T-helper 2 cell treated with Interferon-gamma antibody and Interleukin-4, amounts not matched to agents 100 ng/mL and 5 ng/mL, for 36 hours (primary cell): ENCODE data around the gene C11orf24. TPM values are rescaled to one million over a fixed set of nuclear protein-coding genes. Genes with fewer than 3 reads are reported as not detected.

ENCODE experiments used
- intact Hi-C: fragments of 100-400 bp; cut with micrococcal nuclease; formaldehyde crosslinking; loops from one replicate; pipeline ENCODE4 v1.15.1; 2023
- total RNA-seq: library from RNA; stranded (reverse); gene quantifications from 2 replicates; pipeline ENCODE4 v1.2.3, GENCODE V29; 2022

C11orf24 gene
- 23.0 and 25.7 TPM in 2 replicates for total RNA-seq

DNA sequence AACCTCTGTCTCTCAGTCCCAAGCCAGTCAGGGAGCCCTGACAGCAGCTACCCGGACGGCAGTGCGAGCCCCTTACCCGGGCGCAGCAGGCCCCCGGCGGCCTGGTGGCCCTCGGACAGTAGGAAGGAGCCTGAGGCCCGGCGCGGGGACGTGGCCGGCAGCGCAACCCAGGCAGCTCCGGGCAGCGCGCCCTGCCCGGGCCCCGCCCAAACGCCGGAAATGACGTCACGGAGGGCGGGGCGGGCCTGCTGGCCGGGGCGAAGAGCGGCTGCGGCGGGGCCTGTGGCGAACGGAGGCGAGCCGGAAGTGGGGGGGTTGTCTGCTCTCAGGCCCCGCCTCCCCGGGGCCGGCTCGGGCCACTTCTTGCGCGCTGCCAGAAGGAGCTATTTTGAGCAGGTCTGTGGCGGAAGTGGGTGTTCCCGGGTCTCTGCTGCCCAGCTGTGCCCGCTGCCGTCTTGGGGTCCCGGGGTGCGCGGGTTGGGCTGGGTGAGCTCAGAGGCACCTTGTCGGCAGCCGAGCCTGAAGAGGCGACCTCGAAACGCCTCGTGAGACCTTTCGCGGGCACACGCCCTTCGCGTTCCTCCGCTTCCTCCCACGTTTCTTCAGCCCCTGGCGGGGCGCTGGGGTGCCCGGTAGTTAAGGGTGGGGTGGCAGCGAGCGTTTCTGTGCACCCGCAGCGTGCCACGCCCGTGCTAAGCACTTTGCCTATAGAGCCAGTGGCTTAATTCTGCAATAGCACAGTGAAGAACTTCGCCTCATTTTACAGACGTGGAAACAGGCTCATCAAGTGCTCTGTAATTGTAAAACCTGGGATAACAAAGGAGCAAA lies at the start of gene C11orf24:
TSS of gene C11orf24 (minus strand) at position 193 of the 828 bp plus-strand sequence. CDS start 8,206 bp downstream, outside the sequence.
- intact Hi-C loops = loop anchor here (1.0 to 10.0 kb wide), 4 partner anchors 10 to 188 kb away; partner anchors contain the start of genes KMT5B and PPP6R3

DNA sequence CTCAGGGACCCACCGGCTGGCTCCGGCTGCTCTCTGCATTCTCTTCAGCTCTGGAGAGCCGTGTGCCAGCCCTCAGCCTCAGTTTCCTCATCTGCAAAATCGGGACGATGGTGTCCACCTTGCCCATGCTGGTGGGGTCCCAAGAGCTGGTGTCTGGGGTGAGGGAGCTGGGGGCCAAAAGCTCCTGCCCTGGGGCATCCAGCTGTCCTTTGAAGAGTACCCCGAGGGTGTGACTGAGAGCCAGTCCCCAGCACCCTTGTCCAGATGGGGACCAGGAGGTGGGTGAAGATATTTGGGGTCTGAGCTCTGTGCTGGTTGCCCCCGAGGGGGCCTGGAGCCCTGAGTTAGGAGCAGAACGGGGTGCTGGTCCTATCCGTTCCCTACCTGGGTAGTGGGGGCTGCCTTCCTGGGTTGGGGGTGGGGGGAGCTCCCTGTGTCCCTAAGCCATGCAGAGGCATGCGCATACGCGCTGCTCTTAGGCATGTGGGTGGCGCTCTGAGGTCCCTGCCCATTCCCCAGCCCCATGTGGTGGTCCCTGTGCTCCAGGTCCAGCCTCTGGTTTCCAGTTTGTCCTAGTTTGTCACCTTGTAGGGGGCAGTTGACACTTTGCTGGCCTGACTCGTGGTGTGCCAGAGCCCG lies 45.5 kb upstream of the C11orf24 start:
- intact Hi-C loops = no loop called here

DNA sequence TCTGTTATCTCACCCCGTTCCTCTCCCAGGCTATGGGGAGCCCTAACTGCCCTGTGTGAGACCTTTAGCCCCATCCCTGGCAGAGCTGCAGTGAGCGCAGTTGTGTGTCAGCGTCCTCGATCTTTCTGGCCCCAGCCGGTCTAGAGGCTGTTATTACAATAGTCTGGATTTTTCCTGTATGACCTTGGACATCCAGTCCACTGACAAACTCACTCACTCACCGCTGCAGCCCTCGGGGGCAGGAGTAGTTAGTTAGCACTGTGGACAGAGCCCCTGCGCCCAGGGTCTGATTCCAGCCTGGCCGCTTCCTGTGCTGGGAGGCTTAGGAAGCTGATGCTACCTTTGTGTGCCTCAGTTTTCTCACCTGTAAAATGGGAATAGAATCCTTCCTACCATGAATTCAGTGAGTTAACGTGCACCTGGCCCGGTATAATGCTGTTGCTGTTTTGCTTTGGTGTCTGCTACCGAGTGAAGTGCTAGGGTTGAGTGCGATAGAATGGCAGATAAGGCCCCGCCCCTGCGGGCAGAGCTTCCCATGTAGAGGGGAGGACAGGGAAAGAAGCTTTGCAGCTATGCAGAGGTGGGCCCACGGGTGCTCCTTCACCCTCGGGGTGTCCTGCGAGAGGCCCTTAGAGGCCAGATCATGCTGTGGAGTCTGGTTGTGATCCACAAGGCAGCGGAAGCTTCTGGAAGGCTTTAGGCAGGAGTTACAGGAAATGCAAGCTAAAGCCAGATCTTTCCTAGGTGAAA lies 43.6 kb upstream of the C11orf24 start:
- intact Hi-C loops = no loop called here

DNA sequence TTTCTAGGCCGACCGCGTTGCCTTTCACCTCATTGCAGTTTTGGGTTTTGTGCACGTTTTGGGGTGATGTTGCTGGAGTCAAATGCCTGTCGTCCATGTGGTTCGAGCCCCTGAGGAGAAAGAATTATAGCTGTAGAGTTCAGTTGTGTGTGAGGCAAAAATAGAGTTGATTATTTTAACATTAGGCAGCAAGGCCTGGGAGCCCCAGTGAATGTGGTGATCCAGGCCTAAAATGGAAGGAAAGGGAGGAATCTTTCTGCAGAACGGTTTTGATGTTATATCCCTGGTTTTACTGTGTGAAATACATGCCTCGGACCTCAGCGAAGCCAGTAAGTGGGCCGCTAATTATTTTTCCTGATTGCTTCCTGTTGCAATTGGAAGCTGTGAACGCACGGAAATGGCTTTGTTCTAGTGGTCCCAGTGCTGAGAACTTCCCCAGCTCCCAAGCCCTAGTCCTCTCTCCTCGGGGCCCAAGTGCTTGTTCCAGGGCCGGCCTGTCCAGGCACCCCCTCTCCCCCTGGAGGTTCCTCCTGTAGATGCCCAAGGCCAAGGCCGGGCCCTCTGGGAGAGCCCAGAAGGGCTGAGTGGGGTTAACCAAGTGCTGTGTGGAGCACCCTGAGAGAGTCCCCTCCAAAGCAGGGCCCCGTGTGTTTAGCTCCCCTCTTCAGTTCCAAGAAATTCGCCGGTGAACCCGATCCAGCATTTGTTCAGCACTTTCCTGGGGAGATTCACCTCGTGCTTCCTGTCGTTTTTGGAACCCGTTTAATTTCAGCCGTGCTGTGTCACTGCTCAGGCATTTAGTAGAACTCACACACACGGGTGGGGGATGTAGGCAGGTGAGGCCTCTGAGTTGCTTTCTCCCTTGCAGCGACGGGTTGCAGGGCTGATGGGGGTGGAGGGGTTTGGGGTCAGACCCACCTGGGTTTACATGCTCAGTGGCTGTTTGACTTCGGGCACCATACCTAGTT lies 42.7 kb upstream of the C11orf24 start:
- intact Hi-C loops = loop anchor here (5.0 kb wide), 1 partner anchor 68 kb away; no protein-coding TSS in a partner anchor

DNA sequence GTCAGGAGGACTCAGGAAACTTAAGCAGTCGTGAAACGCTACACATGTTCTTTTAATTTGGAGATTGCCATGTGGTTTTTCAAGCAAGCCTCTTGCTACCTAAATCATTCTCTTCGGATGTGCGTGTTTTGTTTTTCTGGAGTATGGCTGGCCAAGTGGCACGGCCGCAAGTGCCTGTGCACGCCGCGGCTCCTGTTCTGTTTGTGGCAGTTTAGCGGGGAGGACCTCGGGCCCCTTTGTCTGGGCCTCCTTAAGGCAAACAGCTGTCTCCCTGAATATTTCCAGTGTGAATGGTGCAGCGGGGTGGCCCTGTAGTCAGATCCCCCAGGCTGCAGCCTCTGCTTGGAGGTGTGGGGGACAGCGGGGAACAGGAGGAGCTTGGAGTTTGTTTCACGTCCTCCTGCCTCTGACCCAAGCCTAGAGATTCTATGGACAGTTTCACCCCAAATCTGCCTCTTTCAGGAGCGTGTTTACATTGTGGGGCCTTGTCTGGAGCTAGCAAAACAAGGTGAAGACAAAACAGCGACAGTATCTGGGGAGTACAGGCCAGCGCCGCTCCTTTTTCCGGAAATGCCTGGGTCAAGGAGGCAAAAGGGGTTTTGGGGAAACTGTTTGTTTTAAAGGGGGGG lies 41.9 kb upstream of the C11orf24 start:
- intact Hi-C loops = loop anchor here (5.0 kb wide), 1 partner anchor 69 kb away; no protein-coding TSS in a partner anchor

DNA sequence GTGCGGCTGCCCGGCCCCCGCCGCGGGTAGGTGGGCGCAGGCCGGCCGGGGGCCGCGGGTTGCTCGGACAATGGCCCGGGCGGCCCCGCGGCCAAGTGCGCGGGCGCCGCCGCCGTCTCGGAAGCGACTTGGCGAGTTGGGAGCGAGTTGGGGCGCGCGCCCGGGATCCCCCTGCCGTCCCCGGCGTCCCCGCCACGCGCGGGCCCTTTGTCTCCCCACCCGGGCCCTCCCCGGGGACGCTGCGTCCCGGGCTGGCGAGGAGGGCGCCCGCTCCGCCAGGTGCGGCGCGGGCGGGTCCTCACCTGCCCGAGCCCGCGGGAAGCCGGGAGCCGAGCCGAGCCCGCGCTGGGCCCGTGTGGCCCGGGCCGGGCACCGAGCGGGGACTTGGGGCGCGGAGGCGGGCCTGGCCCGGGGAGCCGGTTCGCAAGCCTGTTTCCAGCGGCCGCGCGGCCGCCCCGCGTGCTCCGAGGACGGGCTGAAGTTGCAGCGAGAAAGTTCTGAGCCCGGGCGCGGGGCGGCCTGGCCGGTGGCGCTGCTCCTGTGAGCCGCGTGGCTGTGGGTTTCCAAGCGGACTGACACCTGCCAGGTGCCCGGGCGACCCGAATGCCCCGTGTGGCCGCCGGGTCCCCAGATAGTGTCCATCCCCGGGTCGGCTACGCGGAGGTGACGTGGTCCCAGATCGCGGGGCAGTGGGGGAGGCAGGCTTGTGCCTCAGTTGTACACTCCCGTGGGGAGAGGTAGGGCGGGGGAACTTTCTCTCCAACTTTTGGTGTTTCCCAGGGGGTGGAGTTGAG lies 41.2 kb upstream of the C11orf24 start:
- intact Hi-C loops = loop anchor here (5.0 kb wide), 1 partner anchor 69 kb away; no protein-coding TSS in a partner anchor

DNA sequence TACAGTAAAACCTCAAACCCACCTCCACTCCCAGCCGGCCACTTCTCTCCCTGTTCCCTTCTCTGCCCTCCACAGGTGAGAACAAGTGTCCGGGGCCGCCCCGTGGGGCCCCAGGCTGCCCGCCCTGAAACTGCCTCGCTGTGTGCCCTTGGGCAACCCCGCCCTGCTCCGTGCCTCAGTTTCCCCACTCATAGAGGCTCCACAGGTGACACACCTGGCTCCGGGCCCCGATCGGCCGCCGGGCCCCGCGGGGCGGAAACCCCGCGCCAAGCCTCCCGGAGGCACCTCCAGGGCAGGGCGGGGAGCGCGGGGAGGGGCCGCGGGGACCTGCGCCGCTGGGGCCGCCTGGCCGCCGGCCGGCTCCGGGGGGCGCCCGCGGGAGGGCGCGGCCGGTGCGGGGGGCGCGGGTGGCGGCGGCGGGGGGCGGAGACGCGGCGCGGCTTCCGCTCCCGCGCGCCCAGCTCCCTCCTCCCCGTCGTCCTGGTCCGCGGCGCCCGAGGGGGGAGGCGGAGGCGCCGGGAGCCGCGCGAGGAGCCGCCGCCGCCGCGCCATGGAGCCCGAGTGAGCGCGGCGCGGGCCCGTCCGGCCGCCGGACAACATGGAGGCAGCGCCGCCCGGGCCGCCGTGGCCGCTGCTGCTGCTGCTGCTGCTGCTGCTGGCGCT lies 40.5 kb upstream of the C11orf24 start, which contains the start of gene LRP5:
TSS of gene LRP5 (plus strand) at position 475 of the 663 bp plus-strand sequence. CDS start at position 599, 124 bp downstream.
- intact Hi-C loops = loop anchor here (5.0 kb wide), 1 partner anchor 70 kb away; no protein-coding TSS in a partner anchor

DNA sequence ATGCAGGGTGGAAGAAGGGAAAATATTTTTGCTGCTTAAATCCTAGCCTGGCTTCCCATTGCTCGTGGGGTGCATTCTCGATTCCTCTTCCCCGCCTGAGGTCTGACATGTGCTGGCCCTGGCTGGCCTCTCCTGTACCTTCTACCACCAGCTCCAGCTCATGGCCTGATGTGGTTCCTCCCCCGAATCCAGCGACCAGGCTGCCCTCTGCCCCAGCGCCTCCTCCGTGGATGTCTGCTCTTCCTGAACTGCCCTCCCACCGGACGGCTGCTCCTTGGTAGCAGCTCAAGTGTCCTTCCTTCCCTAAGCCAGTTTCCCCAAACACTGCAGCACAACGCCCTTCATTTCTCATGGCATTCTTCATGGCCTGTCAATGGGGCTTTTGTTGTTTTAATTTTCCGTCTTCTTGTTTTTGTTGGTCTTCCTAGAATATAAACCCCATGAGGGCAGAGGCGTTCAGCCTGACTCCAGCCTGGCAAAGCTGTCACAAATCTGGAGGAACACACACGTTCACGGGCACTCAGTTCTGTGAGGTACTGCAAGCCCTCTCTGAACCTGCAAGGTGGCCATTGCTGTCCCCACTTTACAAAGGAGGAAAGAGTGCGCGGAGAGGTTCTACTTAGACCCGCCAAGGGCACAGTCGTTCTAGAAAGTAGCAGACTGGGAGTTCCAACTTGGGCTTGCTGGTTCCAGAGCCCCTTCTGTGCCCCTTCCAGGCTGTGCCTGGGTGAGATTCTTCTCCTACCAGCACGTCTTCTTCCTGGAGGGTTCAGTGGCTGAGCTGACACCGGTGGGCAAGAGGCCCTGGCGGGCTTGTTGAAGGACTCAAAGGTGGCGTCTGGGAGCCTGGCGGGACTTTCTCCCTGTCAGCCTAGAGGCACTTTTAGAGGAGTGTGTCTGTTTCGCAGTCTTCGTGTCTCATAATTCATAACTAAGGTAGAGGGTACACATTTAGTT lies 39.7 kb upstream of the C11orf24 start:
- intact Hi-C loops = loop anchor here (5.0 kb wide), 1 partner anchor 71 kb away; no protein-coding TSS in a partner anchor

DNA sequence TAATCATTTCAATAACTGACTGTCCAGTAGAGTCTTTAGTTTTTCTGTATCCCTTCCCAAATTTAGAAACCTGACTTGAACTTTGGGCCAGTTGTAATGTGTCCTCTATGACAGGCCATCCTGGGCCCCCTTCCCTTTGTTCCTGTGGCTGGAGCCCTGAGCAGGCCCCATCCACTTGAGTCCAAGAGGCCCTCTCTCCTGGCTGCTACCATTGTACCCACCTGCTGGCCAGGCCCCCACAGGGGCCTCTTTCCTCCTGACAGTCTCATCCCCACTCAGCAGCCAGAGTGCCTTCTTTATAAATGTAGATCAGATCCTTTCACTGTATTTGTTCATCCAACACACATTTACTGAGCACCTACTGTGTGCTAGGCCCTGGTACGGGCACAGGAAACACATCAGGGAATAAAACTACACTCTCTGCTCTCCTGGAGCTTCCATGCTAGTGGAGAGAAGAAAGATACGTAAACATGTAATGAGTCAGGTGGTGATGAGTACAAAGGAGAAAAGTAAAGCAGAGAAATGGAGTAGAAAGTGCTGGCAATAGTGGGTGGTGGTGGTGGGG lies 37.9 kb upstream of the C11orf24 start:
- intact Hi-C loops = loop anchor here (5.0 kb wide), 1 partner anchor 73 kb away; no protein-coding TSS in a partner anchor

DNA sequence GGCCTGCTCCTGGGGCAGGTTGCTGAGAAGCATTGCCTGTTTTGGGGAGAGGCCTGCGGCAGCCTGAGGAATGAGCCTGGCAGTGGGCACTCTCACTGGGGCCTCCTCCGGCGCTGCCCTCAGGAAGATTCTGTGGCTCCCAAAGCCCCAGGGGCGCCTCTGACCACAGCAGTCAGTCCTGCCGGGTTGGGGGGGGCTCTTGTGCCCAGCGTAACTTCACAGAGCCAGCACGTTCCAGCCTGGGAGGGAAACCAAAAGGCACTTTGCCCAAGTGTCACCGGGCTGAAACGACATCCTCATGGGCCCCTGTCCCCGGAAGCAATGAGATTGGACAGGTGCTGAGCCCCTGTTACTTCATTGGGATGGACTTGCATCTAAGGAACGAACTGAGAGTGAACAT lies 36.3 kb upstream of the C11orf24 start:
- intact Hi-C loops = no loop called here

DNA sequence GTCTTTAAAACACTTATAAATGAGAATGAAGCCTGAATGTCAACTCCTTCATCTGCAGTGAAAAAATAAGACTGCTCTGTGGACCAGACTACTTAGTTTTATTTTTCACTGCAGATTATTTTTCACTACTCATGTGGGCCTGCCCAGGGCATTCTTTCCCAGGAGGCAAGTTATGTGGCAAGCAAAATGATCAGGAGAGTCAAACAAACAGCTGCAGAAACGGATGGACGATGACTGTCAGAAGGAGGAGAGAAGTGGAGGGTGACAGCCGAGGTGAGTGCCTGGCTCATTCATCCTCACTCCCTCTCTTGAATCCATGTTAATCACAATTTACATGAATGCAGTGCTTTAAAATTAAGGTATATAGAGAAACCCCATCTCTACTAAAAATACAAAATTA lies 34.9 kb upstream of the C11orf24 start:
- intact Hi-C loops = no loop called here

DNA sequence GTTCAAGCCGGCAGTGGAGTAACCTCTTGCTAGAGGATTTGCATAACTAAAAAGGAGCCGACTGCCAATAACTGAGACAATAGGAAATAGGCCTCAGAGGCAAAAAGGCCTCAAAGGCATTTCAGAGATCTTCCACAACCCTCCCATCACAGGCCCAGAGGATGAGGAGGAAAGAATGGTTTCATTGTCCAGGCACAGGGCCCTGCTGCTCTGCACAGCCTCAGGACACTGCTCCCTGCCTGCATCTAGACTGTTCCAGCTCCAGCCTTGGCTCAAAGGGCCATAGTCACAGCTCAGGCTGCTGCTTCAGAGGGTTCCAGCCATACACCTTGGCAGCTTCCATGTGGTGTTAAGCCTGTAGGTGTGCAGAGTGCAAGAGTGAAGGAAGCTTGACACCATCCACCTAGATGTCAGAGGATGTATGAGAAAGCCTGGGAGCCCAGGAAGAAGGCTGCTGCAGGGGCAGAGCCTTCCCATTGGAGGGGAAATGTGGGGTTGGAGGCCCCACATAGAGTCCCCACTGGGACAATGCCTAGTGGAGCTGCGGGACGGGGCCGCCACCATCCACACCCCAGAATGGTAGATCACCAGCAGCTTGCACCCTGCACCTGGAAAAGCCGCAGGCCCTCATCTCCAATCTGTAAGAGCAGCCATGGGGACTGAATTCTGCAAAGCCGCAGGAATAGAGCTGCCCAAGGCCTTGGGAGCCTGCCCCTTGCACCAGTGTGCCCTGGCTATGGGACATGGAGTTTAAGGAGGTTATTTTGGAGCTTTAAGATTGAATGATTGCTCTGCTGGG lies 32.4 kb upstream of the C11orf24 start:
- intact Hi-C loops = no loop called here

DNA sequence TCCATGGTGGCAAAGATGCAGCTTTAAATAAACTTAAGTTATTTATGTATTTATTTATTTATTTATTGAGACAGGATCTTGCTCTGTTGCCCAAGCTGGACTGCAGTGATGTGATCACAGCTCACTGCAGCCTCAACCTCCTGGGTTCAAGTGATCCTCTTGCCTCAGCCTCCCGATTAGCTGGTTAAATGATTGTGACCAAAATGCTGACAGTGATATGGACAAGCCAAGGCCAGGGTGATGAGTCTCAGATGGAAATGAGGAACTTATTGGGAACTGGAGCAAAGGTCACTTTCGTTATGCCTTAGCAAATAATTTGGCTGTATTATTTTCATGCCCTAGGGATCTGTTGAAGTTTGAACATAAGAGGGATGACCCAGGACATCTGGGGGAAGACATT lies 31.3 kb upstream of the C11orf24 start:
- intact Hi-C loops = no loop called here

DNA sequence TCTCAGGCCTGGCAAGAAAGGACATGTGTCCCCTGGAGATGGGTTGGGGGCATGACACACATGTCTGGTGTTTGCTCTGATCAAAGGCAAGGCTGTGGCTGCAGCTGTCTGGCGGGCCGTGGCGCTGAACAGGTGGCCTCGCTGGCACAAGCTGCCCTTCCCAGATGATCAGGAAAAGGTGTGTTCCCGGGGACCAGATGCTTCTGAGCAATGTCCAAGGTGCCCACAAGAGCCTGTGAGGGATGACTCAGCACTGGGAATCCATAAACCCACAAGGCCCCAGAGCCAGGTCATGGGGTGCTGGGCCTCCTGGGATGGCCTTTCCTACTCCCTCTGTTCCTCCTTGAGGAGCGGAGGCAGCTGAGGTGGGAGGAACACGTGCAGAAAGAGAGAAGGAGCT lies 30.9 kb upstream of the C11orf24 start:
- intact Hi-C loops = no loop called here

DNA sequence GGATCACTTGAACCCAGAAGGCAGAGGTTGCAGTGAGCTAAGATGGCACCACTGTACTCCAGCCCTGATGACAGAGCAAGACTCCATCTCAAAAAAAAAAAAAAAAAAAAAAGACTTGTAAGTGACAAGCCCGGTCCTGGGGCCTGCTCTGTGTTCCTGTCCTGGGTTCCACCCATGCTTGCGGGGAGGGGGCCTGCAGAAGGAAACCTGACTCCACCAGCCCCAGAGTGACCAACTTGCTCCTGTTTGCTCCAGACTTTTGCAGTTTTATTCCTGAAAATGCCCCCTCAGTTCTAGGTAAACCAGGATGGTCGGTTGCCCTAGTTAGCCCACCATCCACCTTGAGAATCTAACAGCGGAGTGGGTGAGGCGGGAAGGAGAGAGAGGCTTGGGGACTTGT lies 30.5 kb upstream of the C11orf24 start:
- intact Hi-C loops = no loop called here
